Measurements from ENCODE around the gene HES6. TPM values are rescaled to one million over a fixed set of nuclear protein-coding genes. Genes with fewer than 3 reads are reported as not detected.

The HES6 gene
- total RNA-seq, 1 donor = 2.2 TPM

DNA sequence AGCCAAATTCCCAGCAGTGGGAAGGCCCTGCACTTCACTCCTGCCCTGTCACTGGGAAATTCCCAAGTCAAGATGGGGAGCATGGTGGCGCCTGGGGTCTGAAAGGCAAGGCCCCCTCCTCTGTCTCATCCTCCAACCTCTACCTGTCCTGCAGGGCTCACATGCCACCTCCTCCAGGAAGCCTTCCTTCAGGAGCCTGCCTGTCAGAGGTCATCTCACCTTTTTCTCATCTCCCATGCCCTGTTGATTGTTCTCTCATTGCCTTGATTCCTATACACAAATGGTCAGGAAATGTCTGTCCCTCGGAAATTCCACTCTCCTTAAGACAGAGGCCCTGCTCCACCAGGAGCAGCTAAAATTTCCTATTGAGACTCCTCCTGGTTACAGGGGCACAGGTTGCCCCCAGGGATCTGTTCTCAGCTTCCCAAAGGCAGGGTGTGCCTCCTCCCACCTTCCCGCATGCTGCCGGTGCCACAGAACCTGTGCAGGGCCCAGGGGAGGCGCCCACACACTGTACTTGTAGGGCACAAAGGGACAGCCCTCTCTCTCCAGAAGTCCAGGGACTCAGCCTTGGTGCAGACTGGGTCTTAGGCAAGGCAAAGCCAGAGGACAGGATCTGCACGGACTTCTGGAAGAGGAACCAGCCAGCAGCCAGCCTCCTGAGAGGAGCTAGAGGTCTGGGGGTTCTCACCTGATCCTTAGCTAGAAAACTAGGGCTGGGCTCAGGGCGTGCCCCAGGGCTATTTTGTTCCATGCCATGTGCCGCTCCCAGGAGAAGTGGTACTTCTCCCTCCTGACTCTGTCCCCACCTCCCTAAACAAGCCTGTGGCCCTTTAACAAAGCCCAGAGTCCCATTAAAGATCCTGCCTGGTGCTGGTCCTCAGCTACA lies 12.9 kb downstream of the HES6 start:
- TF ChIP-seq, protein P1, sequence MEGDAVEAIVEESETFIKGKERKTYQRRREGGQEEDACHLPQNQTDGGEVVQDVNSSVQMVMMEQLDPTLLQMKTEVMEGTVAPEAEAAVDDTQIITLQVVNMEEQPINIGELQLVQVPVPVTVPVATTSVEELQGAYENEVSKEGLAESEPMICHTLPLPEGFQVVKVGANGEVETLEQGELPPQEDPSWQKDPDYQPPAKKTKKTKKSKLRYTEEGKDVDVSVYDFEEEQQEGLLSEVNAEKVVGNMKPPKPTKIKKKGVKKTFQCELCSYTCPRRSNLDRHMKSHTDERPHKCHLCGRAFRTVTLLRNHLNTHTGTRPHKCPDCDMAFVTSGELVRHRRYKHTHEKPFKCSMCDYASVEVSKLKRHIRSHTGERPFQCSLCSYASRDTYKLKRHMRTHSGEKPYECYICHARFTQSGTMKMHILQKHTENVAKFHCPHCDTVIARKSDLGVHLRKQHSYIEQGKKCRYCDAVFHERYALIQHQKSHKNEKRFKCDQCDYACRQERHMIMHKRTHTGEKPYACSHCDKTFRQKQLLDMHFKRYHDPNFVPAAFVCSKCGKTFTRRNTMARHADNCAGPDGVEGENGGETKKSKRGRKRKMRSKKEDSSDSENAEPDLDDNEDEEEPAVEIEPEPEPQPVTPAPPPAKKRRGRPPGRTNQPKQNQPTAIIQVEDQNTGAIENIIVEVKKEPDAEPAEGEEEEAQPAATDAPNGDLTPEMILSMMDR (IDR thresholded peaks at IDR 0.05; ENCODE audit: insufficient read depth, low read depth, low read length) = no peak
- DNase-seq (ENCODE audit: low read depth) = no peak
- H3K4me3 ChIP-seq (ENCODE audit: low read depth, low read length) = no peak overlapping the region

DNA sequence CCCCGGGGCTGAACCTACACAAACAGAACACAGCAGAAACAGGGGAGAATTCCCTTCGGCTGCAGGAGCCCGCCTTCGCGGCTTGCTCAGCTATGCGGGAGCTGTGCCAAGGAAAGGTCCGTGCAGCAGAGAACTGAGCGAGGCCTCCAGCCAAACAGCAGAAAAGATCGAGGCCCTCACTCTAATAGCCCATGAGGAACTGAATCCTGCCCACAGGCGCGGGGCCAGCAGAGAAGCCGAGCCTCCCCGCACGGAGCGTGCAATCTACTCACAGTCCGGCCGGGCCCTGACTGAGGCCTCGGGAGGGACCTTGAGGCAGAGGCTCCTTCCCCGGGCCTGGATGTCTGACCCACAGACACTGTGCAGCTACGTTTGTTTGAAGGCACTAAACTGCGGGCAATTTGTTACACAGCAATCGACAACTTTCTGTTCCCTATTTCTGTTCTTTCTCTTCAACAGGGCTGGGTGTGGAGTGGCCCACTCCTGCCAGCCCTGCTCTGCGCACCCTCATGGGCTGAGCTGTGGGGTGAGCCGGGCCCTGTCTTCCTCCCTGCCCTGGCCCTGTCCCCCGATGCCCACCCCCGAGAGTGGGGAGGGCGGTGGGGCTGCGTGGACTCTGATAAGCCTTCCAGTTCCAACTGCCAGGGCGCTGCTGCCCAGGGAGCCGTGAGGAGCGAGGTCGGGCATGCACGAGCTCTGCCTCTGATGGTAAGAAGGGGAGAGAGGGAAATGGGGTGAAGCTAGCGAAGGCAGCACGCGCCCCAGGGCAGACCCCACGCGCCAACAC lies 13.7 kb downstream of the HES6 start:
- peak; percentile 26 for DNase-seq (ENCODE audit: low read depth)
- TF ChIP-seq, protein P1 (IDR thresholded peaks at IDR 0.05; ENCODE audit: insufficient read depth, low read depth, low read length) = no peak
- H3K4me3 ChIP-seq (ENCODE audit: low read depth, low read length) = no peak overlapping the region

DNA sequence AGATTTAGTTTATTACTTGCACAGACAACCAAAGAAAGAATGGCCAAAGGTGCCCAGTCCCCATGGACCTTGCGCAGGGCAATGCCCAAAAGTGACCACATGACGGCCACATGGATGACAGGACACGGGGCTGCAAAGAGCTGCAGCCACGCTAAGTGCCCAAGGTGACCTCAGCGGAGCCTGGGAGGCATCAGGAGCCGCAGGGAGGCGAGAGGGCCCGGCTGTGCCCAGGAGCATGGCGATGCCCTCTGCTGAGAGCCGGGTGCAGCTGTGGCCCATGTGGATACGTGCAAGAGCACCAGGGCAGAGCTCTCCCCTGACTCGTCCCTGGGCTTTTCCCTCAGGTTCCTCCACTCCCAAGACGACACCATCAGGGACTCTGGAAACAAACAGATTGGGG lies 14.7 kb downstream of the HES6 start:
- TF ChIP-seq, protein P1 (IDR thresholded peaks at IDR 0.05; ENCODE audit: insufficient read depth, low read depth, low read length) = no peak
- no peak overlapping the region for H3K4me3 ChIP-seq (ENCODE audit: low read depth, low read length)
- DNase-seq (ENCODE audit: low read depth) = no peak

DNA sequence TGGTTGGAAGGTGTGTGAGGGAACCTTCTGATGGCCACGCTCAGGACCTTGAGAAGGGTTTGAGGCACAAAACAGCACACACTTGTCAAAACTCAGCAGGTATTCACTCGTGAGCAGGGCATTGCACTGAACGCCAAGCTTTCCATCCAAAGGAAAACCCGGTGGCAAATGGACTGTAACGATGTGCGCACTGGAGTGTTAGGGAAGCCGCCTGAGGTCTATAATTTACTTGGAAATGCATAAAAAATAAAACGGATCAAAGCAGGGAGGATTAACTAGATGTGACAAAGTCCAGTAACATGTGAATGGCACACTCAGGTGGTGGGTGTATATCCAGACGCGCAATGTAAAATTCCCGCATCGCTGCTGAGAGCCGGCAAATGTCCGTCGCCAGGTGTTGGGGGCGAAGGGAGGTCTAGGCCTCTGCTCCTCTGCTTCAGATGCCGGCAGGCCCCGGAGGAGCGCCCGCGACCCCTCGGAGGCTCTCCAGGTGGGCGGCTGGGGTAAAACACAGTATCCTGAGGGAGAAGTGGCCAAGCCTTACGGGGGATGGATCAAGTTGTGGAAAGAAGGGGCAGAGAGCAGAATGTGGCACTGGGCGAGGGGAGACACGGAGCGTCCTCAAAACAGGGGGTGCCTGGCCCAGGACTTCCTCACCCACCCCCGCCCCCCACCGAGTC lies 15.3 kb downstream of the HES6 start:
- no peak for DNase-seq (ENCODE audit: low read depth)
- no peak overlapping the region for H3K4me3 ChIP-seq (ENCODE audit: low read depth, low read length)
- TF ChIP-seq, protein P1 (IDR thresholded peaks at IDR 0.05; ENCODE audit: insufficient read depth, low read depth, low read length) = no peak

DNA sequence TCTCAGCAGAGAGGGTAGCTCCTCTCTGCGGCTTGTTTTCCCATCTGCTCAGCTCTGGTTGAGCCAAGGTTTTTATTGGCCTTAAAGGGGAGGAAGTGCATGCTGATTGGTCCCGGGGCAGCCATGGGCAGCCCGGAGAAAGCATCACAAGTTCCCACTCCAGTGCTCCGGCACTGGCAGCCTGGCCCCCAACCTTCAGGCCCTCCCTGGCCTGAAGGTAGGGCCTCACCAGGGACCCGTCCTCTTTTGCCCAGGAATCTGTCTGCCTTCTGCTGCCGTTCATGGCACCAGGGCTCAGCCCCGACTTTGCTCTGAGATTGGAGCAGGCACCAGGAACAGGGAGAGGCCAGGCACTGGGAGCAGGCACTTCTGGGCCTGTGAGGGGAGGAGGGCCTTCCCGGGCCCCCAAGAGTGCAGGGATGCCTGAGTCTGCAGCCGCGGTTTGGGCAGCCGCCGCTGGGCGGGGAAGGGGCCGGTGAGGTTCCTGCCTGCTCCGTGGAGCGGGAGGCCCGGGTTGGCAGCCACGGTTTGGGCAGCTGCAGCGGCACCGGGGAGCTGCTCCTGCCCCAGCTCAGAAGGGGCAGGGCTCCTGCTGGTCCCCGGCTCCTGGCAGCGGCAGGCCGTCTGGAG lies 18.8 kb downstream of the HES6 start:
- peak; percentile 51 for DNase-seq (ENCODE audit: low read depth)
- TF ChIP-seq, protein P1 (IDR thresholded peaks at IDR 0.05; ENCODE audit: insufficient read depth, low read depth, low read length) = no peak
- H3K4me3 ChIP-seq (ENCODE audit: low read depth, low read length) = peak overlapping the region; percentile 13

DNA sequence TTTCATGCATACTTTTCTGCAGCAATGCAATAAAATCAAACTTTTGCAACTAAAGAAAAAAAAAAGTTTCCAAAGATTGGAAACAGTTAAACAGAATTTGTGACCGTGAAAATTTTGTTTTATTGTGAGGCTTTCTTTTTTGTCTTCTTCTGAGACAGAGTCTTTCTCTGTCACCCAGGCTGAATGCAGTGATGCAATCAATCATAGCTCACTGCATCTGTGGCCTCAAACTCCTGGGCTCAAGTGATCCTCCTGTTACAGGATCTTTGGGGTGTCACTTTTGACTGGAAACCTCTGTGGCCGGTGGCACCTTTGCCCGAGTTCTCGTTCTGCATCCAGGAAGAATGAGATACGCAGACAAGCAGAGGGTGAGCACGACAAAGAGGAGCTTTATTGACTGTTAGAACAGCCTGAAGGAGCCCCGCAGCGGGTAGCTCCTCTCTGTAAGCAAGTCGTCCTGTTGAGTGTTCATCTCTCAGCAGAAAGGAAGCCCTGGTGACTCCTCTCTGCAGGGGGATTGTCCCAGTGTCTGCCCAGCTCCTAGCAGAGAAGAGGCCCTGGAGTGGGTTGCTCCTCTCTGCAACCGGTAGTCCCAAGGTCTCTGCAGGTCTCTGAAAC lies 19.5 kb downstream of the HES6 start:
- no peak for DNase-seq (ENCODE audit: low read depth)
- TF ChIP-seq, protein P1 (IDR thresholded peaks at IDR 0.05; ENCODE audit: insufficient read depth, low read depth, low read length) = no peak
- H3K4me3 ChIP-seq (ENCODE audit: low read depth, low read length) = no peak overlapping the region
